HG03280 (cell line): ENCODE measurements around the gene FRG1.
"Not testable (repeated sequence)": the region's sequence is repeated elsewhere in the genome, so short reads cannot be mapped to it uniquely, and the experiment has no call there.

Experiments
- ATAC-seq: cut with Tn5 transposase; IDR thresholded peaks from one replicate; pipeline ENCODE4 v1.9.1; 2021; ENCODE audit warnings: mild to moderate bottlenecking, moderate library complexity; ENCODE audit not compliant: unreplicated experiment

Gene FRG1

DNA sequence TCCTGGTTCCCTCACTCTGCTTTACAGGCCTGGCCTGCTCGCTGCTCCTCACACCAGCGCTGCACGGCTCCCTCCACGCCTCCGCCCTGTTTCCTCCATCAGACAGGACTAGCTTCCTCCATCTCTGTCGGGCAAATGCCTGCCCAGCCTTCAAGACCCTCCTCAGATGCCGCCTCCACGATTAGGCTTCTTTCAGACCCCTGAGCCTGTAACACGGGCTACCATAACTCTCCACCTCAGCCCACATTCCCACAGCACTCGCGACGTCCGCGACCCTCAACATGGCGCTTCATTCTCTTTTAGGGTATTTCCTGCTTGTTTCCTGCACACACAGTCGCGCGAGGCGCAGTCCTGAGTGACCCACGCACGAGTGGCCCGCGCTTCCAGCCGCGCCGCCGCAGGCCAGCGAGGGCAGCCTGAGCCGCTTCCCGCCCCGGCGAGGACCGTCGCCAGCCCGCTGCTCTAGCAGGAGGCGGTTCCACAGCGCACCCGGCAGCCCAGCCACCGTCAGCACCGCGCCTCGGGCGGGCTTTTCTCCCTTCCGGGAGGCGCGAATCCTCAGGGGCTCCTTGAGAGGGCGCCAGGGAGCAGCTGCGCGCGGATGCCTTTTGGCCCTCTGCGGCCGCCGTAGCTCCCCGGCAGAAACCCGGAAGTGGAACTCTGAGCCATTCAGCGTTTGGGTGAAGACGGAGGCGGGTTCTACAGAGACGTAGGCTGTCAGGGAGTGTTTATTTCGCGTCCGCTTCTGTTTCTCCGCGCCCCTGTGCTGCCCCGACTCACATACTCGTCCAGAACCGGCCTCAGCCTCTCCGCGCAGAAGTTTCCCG, at the start of gene FRG1:
Gene FRG1, plus strand, starts transcription at position 695 of the 827 bp plus-strand sequence. CDS start 138 bp downstream, outside the sequence.
- peak; percentile 100 for ATAC-seq

DNA sequence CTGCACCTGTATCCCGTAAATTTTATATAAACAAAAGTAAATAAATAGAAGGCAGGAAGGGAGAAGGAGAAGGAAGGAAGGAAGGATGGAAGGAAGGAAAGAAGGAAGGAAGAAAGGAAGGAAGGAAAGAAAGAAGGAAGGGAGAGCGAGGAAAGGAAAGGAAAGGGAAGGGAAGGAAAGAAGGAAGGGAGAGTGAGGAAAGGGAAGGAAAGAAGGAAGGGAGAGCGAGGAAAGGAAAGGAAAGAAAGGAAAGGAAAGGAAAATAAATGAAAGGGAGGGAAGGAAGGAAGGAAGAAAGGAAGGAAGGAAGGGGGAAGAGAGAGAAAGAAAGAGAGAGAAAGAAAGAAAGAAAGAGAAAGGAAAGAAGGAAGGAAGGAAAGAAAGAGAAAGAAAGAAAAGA, 43.0 kb upstream of the FRG1 start:
- no peak for ATAC-seq

DNA sequence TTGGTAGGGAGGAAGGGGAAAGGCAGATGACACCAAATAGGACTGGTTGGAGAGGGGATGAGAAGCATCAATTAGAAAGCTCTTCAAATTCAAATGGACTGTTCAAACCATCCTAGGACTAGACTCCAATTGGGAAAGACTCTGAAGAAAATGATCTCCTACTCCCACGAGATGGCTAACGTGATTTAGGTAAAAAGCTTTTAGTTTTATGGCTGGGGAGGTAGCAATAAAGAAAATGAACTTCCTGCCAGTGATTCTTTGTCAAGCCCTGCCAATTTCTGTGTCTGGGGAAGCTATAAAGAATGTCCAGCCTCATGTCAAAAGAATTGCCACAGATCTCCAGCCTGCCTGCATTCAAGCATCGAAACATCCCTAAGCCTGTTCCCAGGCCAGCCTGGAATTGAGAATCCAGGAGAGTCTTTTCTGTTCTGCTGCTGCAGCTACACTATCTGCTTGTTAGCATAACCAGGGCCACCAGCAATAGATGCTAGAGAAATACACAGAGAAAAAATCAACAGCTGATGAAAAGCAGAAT, 41.1 kb upstream of the FRG1 start:
- not testable (repeated sequence) for ATAC-seq

DNA sequence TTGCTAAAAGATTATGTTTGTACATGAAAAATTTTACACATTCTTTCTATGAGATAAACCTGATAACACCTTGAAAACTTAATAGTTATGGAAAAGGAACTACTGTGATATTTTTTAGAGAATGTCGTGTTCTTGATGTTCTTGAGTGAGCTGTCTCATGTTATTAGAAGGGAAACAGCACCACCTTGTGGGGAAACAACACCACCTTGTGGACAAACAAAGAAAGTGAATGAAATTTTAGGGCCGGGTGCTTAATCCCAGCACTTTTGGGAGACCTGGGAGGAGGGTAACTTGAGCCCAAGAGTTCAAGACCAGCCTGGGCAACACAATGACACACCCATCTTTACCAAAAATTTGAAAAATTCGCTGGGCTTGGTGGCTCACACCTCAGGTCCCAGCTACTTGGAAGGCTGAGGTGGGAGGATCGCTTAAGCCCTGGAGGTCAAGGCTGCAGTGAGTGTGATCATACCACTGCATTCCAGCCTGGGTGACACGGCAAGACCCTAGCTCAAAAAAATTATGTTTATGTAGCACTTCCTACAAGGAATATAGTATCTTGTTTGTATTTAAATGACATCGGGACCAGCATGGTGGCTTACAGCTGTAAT, 36.1 kb upstream of the FRG1 start:
- peak; percentile 65 for ATAC-seq

DNA sequence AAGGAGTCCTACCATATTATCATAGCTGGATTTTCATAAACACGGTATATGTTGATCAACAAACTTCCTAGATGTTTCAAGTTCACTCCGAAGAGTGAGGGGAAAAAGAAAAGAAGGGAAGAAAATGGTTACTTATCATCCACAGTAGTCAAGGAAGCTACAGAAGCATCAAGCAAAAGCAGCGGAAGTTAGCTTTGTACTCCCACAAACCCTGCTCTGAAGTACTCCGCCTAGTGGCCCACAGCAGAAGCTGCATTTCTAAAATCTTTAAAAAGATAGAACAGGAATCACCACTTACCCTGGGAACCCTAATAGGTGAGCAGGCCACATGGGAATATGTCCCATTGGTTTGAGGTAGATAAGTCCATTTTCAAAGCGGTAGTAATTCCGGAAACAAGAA, 28.5 kb upstream of the FRG1 start:
- ATAC-seq: no peak

DNA sequence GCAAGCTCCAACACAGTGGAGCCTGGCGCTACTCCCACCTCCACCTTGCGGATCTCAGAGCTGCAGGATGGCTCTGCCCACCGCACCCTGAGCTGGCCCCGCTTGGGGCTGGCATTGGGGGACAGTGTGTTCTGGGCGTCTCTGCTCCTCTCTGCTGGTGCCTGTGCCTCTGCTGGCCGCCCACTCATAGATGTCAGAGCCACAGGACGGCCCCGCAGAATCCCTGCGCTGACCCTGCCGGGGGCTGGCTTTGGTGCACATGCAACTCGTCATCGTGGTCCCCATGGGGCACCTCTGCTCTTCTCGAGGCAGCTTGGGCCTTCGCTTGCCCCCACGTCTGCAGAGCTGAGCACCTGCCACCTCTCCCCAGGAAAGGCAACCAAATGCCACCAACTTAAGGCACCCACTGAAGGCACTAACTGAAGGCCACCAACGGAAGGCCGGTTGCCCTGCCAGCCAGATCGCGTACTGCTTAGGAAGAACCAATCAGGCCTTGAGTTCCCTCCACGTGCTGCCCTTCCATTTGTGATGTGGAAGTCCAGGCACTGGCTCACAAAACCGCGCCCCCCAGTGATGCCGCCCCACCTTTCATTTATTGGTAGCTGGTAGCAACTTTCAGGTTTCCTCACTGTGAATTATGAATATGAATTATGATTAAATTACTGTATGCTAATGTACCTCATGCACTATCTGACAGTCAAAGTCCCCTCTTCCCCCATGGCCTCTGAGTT, 23.3 kb upstream of the FRG1 start:
- ATAC-seq: no peak

DNA sequence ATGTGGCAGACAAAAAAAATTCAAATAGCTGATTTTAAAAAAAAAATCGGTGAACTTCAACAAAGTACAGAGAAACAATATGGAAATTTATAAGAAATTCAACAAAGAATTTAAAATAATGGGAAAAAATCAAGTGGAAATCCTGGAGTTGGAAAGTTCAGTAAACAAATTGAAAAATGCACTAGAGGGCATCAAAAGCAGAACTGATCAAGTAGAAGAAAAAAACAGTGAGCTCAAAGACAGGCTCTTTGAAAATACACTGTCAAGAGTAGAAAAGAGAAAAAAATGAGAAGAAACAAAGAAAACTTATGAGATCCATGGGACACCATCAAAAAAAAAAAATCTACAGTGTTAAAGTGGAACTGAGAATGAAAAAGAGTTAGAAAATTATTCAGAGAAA, 19.6 kb upstream of the FRG1 start:
- no peak for ATAC-seq

DNA sequence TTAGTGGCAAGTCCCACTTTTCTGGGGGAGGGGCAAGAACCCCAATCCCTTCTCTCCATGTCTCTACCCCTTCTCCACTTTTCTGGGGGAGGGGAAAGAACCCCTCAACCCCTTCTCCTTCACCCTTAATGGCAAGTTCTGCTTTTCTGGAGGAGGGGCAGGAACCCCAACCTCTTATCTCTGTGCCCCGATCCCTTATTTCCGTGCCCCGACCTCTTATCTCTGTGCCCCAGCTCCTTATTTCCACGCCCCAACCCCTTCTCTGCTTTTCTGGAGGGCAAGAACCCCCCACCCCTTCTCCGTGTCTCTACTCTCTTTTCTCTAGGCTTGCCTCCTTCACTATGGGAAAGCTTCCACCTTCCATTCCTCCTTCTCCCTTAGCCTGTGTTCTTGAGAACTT, 13.9 kb upstream of the FRG1 start:
- ATAC-seq: not testable (repeated sequence)

DNA sequence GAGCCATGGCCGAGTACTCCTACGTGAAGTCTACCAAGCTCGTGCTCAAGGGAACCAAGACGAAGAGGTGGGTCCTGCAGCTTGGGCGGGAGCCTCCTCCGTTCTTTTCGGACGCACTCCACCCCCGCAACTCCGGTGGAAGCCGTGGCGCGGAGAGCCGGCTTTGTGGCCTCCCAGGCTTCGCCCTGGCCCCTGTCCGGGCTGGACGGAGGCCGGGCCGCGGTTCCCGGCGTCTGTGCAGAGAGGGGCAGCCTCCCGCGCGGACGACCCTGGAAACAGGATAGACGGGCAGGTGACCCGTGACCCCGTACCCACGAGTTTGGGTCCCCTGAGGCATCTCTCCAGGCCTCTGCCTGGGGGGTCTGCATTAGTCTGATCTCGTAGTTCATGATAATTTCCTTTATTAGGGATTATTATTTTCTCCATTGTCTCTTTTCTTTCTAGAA, 356 bp downstream of the FRG1 start:
- ATAC-seq: no peak

DNA sequence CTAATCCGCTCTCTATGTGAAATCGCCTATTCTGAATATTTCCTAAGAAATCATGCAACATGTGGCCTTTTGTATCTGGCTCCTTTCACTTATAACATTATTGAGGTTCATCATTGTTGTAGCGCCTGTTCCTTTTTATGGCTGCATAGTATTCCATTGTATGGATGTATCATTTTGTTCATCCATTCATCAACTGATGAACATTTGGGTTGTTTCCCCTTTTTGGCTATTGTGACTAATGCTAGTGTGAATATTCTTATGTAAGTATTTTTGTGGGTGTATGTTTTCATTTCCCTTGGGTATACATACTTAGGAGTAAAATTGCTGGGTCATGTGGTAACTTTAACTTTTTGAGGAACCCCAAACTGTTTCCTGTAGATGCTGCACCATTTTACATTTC, 1.7 kb downstream of the FRG1 start:
- not testable (repeated sequence) for ATAC-seq

DNA sequence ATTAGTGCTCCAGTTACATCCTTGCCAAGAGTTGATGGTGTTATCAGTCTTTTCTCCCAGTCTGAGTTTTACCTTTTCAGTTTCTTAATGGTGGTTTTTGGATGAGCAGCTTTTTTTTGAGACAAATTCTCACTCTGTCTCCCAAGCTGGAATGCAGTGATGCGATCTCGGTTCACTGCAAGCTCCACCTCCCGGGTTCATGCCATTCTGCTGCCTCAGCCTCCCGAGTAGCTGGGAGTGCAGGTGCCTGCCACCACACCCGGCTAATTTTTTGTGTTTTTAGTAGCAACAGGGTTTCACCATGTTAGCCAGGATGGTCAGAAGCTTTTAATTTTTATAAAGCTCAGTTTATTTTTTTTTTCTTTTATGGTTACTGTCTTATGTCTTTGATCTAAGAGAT, 3.4 kb downstream of the FRG1 start:
- not testable (repeated sequence) for ATAC-seq

DNA sequence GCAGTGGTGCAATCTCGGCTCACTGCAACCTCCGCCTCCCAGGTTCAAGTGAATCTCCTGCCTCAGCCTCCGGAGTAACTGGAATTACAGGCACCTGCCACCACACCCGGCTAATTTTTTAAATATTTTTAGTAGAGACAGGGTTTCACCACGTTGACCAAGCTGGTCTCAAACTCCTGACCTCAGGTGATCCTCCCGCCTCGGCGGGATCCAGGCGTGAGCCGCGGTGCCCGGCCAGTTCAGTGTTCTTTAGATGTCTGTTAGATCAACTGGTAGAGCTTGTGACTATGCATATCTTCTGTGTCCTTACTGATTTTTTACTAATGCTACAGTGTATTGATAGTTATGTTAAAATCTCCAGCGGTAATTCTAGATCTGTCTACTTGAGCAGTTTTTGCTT, 6.2 kb downstream of the FRG1 start:
- not testable (repeated sequence) for ATAC-seq

DNA sequence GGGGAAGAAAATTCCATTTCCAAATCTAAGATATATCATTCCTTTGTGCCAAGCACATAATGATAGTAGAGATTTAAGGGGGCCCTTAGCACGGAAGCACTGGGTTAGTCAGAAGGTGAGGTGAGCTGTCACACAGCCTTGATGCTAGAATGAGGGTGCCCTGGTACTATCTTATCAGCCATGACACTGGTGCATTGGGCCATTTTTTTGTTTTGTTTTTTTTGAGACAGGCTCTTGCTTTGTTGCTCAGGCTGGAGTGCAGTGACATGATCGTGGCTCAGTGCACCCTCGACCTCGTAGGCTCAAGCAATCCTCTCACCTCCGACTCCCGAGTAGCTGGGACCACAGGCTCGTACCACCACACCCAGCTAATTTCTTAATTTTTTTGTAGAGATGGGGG, 7.8 kb downstream of the FRG1 start:
- not testable (repeated sequence) for ATAC-seq

DNA sequence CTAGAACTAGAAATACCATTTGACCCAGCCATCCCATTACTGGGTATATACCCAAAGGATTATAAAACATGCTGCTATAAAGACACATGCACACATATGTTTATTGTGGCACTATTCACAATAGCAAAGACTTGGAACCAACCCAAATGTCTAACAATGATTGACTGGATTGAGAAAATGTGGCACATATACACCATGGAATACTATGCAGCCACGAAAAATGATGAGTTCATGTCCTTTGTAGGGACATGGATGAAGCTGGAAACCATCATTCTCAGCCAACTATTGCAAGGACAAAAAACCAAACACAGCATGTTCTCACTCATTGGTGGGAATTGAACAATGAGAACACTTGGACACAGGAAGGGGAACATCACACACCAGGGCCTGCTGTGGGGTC, 28.6 kb downstream of the FRG1 start:
- not testable (repeated sequence) for ATAC-seq

DNA sequence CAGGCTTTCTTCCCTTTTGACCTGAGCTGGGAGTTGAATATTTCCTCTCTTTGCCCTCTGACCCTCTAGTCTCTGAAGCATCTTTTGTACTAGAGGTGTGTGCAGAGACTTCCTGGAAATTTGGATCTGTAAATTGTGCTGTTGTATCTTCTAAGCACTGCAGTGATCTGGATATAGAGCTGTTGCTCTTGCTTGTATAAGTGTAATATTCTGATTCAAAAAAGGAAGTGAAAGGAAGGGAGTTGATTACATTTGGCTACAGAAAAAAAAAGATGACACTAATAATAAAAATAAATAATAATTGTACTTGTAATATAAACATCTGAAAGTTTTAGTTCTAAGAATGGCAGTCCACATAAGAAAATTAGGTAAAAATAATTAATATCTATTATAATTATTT, 33.0 kb downstream of the FRG1 start:
- ATAC-seq: no peak

DNA sequence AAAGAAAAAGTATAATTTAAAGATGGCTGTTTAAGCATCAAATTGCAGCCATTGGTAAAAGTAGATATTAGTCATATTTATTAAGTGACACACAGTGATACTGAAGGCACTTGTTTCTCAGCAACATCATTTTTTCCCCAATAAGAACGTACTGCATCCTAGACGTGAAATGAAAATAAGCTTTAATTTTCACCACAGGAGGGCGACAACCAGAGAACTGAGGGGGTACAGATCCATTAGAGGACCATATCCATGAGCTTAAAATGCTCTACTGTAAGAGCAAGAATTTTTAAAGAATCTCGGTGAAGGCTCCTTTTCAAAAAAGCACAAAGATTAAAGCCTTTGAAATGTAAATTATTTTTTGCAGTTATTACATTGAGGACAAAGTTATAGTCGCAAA, 33.4 kb downstream of the FRG1 start:
- no peak for ATAC-seq

DNA sequence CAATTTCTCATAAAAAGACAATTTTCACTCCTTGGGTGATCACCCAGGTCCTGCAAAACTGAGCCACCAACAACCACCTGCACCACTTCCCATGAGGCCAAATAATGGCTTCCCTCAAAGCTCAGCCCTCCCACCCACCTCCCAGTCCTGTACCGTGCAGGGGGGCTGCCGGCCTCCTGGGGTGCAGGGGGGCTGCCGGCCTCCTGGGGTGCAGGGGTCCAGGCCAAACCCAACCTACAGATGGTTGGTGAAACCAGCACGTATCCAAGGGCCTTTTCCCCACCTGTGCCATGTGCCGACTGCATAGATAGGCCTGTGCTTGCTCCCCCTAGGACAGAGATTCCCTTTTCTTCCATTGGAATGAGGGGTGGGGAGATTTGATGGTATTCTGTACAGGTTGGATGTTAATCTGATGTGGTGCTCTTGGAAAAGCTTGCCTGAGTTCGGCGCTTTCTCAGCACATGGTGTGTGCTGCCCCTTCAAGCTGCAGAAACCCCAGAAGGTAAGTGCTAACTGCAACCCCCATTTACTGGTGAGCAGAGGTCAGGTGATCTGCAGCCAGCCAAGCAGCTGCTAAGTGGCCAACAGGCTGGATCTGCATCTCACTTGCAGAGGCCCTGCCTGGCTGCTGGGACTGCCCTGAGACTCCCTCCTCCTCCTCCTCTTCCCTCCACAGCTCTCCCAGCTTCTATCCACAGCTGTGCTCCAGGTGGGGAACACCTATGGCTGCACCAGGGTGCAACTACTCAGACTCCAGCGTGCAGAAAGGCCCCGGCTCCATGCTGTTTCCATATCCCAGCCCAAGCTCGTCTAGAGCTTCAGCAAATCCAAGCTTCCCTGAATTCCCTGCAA, 38.8 kb downstream of the FRG1 start:
- ATAC-seq: no peak

DNA sequence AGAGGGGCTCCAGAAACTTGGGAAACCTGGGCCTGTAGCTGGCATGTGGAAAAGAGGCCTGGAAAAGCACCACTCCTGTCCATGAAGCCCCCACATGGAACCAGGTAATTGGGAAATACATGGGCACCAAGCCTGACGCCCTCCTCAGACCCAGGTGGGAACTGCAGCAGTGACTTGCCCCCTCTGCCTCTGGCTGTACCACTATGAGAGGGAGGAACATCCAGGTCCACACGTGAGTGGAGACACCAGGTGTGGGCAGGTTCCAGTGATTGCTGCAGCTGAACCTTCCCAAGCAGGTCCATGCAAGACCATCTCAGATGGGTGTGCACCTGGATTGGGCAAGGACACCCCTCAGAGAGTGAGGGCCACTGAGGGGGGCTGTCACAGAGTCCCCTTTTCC, 39.6 kb downstream of the FRG1 start:
- not testable (repeated sequence) for ATAC-seq

DNA sequence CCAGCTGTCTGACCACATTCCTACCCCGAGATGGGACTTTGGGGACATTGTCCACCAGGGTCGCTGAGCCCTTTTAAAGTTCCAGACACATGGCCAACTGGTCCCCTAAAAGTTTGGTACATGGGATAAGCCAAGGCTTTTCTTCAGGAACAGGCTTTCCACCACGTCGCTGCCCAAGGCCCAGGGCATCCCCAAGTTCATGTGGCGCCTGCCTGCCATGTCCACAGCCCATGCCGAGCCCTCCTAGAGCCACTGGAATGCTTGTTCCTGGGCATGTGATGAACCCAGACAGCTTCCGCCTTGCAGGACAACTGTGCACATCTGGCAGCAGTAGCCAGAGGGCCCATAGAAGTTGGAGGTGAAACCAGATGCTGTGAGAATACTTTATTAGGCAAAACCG, 41.3 kb downstream of the FRG1 start:
- ATAC-seq: no peak

DNA sequence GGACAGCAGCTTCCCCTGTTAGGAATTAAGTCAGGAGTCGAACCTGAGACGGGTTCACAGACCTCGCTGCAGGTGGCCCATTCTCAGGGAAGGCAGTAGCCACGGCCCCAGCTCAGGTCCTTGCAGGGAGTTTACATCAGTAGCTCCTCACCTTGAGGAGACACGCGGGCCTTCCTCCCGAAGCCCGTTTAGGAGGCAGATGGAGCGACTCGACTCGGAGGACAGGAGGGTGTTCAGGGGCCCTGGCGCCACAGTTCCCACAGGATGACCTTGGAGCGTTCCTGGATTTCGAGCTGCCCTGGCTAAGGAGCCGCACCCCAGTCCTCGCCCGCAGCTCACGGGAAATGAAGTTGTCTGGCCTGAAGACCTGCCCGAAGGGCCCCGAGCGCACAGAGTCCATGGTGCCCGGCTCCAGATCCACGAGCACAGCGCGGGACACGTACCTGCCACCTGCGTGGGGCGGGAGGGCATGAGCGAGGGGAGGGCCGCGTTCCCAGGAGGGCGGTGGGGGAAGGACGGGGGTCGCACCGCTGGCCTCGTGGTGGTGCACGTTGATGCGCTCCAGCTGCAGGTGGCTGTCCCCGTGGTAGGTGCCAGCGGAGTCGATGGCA, 43.3 kb downstream of the FRG1 start:
- not testable (repeated sequence) for ATAC-seq
